GM21528 (cell line): ENCODE measurements around the gene ANKHD1.
"Not testable (repeated sequence)": the region's sequence is repeated elsewhere in the genome, so short reads cannot be mapped to it uniquely, and the experiment has no call there.

Source experiments
- ATAC-seq: cut with Tn5 transposase; IDR thresholded peaks from one replicate; pipeline ENCODE4 v1.9.1; 2021; ENCODE audit warnings: mild to moderate bottlenecking, moderate library complexity; ENCODE audit not compliant: unreplicated experiment, low FRiP score

Gene ANKHD1

GRCh38 chr5:140418862-140419520 lies 17.4 kb downstream of the ANKHD1 start:
- ATAC-seq = no peak

DNA sequence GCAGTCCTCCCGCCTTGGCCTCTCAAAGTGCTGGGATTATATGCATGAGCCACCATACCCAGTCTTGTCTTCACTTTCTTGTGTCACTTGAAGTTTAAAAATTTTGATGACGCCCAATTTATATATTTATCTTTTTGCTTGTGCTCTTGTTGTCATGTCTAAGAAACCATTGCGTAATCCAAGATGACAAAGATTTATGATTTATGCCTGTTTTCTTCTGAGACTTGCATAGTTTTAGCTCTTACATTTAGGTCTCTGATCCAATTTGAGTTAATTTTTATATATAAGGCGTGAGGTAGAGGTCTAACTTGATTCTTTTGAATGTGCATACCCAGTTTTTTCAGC lies 18.6 kb downstream of the ANKHD1 start:
- no peak for ATAC-seq

- ATAC-seq = no peak
Observed at GRCh38 chr5:140420665-140421361, 19.2 kb downstream of the ANKHD1 start.

- not testable (repeated sequence) for ATAC-seq
Observed at GRCh38 chr5:140421375-140421774, 19.7 kb downstream of the ANKHD1 start.

DNA sequence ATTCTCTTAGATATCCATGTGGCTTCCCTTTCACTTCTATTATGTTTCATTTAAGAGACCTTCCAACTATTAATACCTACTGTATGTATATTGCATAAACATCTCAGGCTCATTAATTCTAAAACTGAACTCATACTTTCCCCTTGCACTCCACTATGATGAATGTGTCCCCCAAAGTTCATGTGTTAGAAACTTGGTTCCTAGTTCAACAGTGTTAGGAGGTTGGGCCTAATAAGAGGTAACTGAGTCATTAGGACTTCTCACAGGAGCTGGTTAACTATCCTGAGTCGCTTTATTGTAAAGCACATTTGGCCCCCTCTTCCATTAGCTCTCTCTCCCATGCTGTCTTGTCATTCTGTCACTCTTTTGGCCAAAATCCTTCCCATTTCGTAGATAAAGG lies 22.0 kb downstream of the ANKHD1 start:
- no peak for ATAC-seq

DNA sequence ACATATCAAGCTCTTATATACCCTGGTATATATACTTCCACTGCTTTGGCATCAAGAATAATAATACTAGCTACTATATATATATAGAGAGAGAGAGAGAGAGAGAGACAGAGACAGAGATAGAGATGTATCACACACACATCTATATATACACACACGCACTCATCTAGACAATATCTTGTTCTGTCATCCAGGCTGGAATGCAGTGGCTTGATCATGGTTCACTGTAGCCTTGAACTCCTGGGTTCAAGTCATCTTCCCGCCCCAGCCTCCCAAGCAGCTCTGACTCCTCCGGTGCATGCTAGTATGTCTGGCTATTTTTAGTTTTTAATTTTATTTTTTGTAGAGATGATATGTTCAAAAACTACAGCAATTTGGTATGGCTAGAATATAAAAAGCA lies 22.5 kb downstream of the ANKHD1 start:
- ATAC-seq = no peak

- not testable (repeated sequence) for ATAC-seq
Observed at GRCh38 chr5:140427726-140428125, 26.1 kb downstream of the ANKHD1 start.

- no peak for ATAC-seq
Observed at GRCh38 chr5:140429724-140430123, 28.1 kb downstream of the ANKHD1 start.

- ATAC-seq = no peak
Observed at GRCh38 chr5:140432212-140432611, 30.6 kb downstream of the ANKHD1 start.

DNA sequence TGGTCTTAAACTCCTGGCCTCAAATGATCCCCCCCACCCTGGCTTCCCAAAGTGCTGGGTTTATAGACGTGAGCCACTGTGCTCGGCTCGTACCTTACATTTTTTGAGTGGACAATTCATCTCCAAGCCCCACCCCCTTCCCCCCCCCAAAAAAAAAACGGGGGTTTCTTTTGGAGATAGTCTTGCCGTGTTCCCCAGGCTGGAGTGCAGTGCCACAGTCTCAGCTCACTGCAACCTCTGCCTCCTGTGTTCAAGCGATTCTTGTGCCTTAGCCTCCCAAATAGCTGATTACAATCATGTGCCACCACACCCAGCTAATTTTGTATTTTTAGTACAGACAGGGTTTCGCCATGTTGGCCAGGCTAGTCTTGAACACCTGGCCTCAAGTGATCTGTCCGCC lies 31.3 kb downstream of the ANKHD1 start:
- ATAC-seq = no peak

GRCh38 chr5:140457368-140457767 lies 55.7 kb downstream of the ANKHD1 start:
- ATAC-seq = not testable (repeated sequence)

GRCh38 chr5:140466981-140467742 lies 65.5 kb downstream of the ANKHD1 start:
- ATAC-seq = no peak

GRCh38 chr5:140468188-140468587 lies 66.6 kb downstream of the ANKHD1 start:
- no peak for ATAC-seq

- ATAC-seq = no peak
Observed at GRCh38 chr5:140469259-140469658, 67.6 kb downstream of the ANKHD1 start.

GRCh38 chr5:140480310-140481014 lies 78.8 kb downstream of the ANKHD1 start:
- no peak for ATAC-seq

DNA sequence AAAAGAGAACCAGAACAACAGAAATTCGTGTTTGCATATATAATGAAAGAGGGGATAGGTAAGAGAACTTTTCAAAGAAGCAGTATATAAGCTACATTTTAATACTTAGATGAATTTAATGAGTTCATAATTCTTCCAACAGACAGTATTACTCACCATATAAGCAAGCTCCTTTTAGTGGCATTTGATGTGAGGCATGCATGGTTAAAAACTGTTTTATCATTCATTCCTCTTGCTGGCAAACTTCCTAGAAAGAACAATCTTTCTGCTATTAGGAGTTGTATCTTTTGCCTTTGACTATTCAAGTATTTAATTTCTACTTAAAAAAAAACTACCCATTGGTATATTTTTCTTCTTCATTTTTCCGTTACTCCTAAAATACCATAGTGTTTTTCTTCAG lies 80.1 kb downstream of the ANKHD1 start:
- no peak for ATAC-seq

- no peak for ATAC-seq
Observed at GRCh38 chr5:140483055-140483454, 81.4 kb downstream of the ANKHD1 start.

DNA sequence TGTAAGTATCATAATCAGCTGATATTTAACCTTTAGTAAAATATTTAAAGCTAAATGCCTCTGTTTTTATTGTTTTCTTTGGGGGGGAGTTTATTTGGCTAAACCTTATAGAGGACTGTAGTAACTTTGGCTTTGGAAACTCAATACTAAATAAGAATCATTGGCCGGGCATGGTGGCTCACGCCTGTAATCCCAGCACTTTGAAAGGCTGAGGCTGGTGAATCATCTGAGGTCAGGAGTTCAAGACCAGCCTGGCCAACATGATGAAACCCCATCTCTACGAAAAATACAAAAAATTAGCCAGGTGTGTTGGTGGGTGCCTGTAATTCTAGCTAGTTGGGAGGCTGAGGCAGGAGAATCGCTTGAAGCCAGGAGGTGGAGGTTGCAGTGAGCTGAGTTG lies 86.5 kb downstream of the ANKHD1 start:
- not testable (repeated sequence) for ATAC-seq

GRCh38 chr5:140488914-140489313 lies 87.3 kb downstream of the ANKHD1 start:
- ATAC-seq = no peak

DNA sequence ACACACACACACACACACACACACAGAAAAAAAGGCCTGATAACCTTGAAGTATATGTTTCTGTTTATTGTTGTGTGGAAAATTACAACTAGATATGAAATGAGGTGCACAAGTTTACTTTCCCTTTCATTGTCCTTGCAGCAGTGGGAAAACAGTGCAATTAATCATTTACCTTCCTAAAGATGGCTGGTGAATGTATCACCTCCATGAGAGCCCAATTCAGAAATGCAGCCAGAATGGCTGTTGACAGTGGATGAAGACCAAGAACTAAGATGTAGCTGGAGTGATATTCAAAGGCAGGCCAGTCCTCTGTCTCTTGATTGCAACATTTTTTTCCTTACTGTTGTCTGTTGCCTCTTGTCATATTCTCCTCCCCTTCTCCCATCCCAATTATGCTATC lies 96.3 kb downstream of the ANKHD1 start:
- no peak for ATAC-seq

- ATAC-seq = no peak
Observed at GRCh38 chr5:140498591-140498990, 97.0 kb downstream of the ANKHD1 start.
